HCT116 (cell line): ENCODE results near the gene MYBPC2. TPM values are rescaled to one million over a fixed set of nuclear protein-coding genes. Genes with fewer than 3 reads are reported as not detected.
A peak's percentile ranks its signal among the peaks of the same experiment; 100 is the strongest.

Experiments used
- ATAC-seq: fragments of 200-7000 bp; cut with Tn5 transposase; 2 replicates; pipeline ENCODE4 v1.9.1; 2020; ENCODE audit warnings: mild to moderate bottlenecking, moderate library complexity
- BruUV-seq: library from RNA; stranded (reverse); fragments of 400-500 nt; replicated peaks from 2 replicates; lab custom pipeline; 2021; lab: Mats Ljungman, UMichigan
- CTCF ChIA-PET: fragments of 300-600 bp; sonication (Branson Sonifier 250); formaldehyde crosslinking; loops from one replicate; lab custom pipeline; 2021; ENCODE audit warnings: antibody characterized with exemption; lab: Charles Lee
- POLR2A ChIA-PET: fragments of 300-600, 350-600 bp; sonication (Branson Sonifier 250); formaldehyde crosslinking; loops from one replicate; lab custom pipeline; 2021; ENCODE audit warnings: antibody characterized with exemption; lab: Charles Lee
- RAD21 ChIA-PET, 2 experiments: fragments of 300-600 bp; sonication (Branson Sonifier 250); formaldehyde crosslinking; loops; one replicate each; lab custom pipeline; 2023; ENCODE audit warnings: low total read pairs in 2 of 2; ENCODE audit not compliant: uncharacterized antibody in 2 of 2, unreplicated experiment in 2 of 2, low non-redundant PET in 1 of 2; lab: Charles Lee
- DNase-seq: peaks from one replicate; pipeline ENCODE4 v3.0.0-alpha.2; 2010; ENCODE audit warnings: low read depth, low spot score
- H2AFZ ChIP-seq: fragments of 200-600 bp; shearing (Covaris generic), sonication (generic); 2 replicates; pipeline ENCODE4 v1.6.1; 2017; ENCODE audit warnings: low read depth, mixed run types, mixed read lengths, antibody characterized with exemption, low read length; ENCODE audit not compliant: poor library complexity, severe bottlenecking
- H3K27ac ChIP-seq: 2 replicates; pipeline ENCODE4 v1.5.1; 2012; ENCODE audit warnings: low read depth, low read length
- H3K27me3 ChIP-seq: fragments of 200-600 bp; sonication (generic); 2 replicates; pipeline ENCODE4 v1.6.1; 2016; ENCODE audit warnings: mixed run types, low read length, mixed read lengths; ENCODE audit not compliant: insufficient read depth
- H3K36me3 ChIP-seq, 2 experiments: fragments of 200-500 bp in 1 of 2; fragments of 200-600 bp in 1 of 2; sonication (Bioruptor generic) in 1 of 2; sonication (generic) in 1 of 2; 2 replicates each; pipeline versions ENCODE4 v1.5.1 to v1.6.1; 2014 to 2016; ENCODE audit warnings: low read length in 2 of 2, inconsistent platforms in 1 of 2, mixed read lengths in 1 of 2, mixed run types in 1 of 2; ENCODE audit not compliant: insufficient read depth in 2 of 2, control insufficient read depth in 1 of 2
- H3K4me1 ChIP-seq, 2 experiments: fragments of 200-600 bp in 1 of 2; sonication (generic) in 1 of 2; 2 replicates each; pipeline versions ENCODE4 v1.5.1 to v1.6.1; 2012 to 2017; ENCODE audit warnings: low read length in 2 of 2, inconsistent platforms in 1 of 2, mild to moderate bottlenecking in 1 of 2, mixed read lengths in 1 of 2, mixed run types in 1 of 2, moderate library complexity in 1 of 2; ENCODE audit not compliant: insufficient read depth in 2 of 2, control insufficient read depth in 1 of 2
- H3K4me2 ChIP-seq: fragments of 200-600 bp; sonication (generic); 2 replicates; pipeline ENCODE4 v1.6.1; 2017; ENCODE audit warnings: mixed run types, low read length, mixed read lengths
- H3K4me3 ChIP-seq, 2 experiments: fragments of 200-600 bp in 1 of 2; sonication (generic) in 1 of 2; replicated peaks in 1 of 2; 2 replicates each; pipeline ENCODE4 v1.5.1; 2011 to 2016; ENCODE audit warnings: low read length in 2 of 2, control low read depth in 1 of 2, low read depth in 1 of 2, mild to moderate bottlenecking in 1 of 2, mixed read lengths in 1 of 2, mixed run types in 1 of 2
- H3K79me2 ChIP-seq: fragments of 200-600 bp; sonication (generic); 2 replicates; pipeline ENCODE4 v1.6.1; 2017; ENCODE audit warnings: mild to moderate bottlenecking, mixed run types, low read length, moderate library complexity, mixed read lengths; ENCODE audit not compliant: insufficient read depth
- H3K9ac ChIP-seq: fragments of 200-600 bp; sonication (generic); 2 replicates; pipeline ENCODE4 v1.6.1; 2016; ENCODE audit warnings: low read length, mixed read lengths
- H3K9me2 ChIP-seq: fragments of 200-600 bp; sonication (generic), shearing (Covaris generic); 2 replicates; pipeline ENCODE4 v1.6.1; 2017; ENCODE audit warnings: mixed run types, mild to moderate bottlenecking, moderate library complexity; ENCODE audit not compliant: insufficient read depth
- H3K9me3 ChIP-seq, 2 experiments: fragments of 200-500 bp in 1 of 2; fragments of 200-600 bp in 1 of 2; sonication (Bioruptor generic) in 1 of 2; sonication (generic) in 1 of 2; 2 replicates each; pipeline ENCODE4 v1.6.1; 2014 to 2017; ENCODE audit warnings: low read length in 2 of 2, mixed read lengths in 2 of 2, inconsistent platforms in 1 of 2, low read depth in 1 of 2, mild to moderate bottlenecking in 1 of 2, mixed run types in 1 of 2, moderate library complexity in 1 of 2; ENCODE audit not compliant: control insufficient read depth in 1 of 2, insufficient read depth in 1 of 2
- H4K20me1 ChIP-seq: fragments of 200-600 bp; sonication (generic), shearing (Covaris generic); 2 replicates; pipeline ENCODE4 v1.6.1; 2017; ENCODE audit warnings: mixed run types, mild to moderate bottlenecking, moderate library complexity; ENCODE audit not compliant: insufficient read depth
- CTCF ChIP-seq, 3 experiments: fragments of 200-600 bp in 1 of 3; sonication (generic) in 1 of 3; IDR thresholded peaks in 2 of 3; conservative IDR thresholded peaks in 1 of 3; 2 replicates each; pipeline ENCODE4 v1.5.1; 2012 to 2017; ENCODE audit warnings: low read depth in 2 of 3, low read length in 2 of 3, antibody characterized with exemption in 1 of 3, borderline replicate concordance in 1 of 3, control low read depth in 1 of 3, mild to moderate bottlenecking in 1 of 3, mixed read lengths in 1 of 3, mixed run types in 1 of 3, moderate library complexity in 1 of 3; ENCODE audit not compliant: insufficient read depth in 1 of 3
- REST ChIP-seq: IDR thresholded peaks from 2 replicates; pipeline ENCODE4 v1.6.1; 2012; ENCODE audit warnings: low read depth
- intact Hi-C: fragments of 100-400 bp; cut with micrococcal nuclease; formaldehyde crosslinking; loops from 2 replicates; pipeline ENCODE4 v1.10.0; 2022
- total RNA-seq: library from RNA; stranded (reverse); gene quantifications from one replicate; pipeline ENCODE4 v1.2.1, GENCODE V29; 2021; ENCODE audit not compliant: unreplicated experiment

The MYBPC2 gene
- total RNA-seq, 1 experiment from 2014 or later, result not detected

- Histone ChIP-seq H3K27me3 (no peaks in the 10 kb centered on the region), H3K4me3 (no peak overlapping the region), H3K9ac (no peak overlapping the region), H3K4me1 (no peaks in the 10 kb centered on the region), H3K79me2 (peaks cover 23% of the 10 kb centered on the region), H2AFZ (no peak overlapping the region), H3K9me3 (no peaks in the 10 kb centered on the region), H4K20me1 (no peaks in the 10 kb centered on the region), H3K27ac (no peak overlapping the region; the same call in 1 of the 2 replicates), H3K36me3 (peaks cover 3 to 33% of the 10 kb centered on the region in 2 experiments; a peak in 1 of 4 replicates), H3K9me2 (no peaks in the 10 kb centered on the region), H3K4me2 (no peak overlapping the region)
- ChIA-PET POLR2A (no interaction called here), CTCF (no interaction called here), RAD21 (no interaction called here)
- intact Hi-C loops, result no loop called here
- DNase-seq (no peak), ATAC-seq (no peak)
- BruUV-seq, result no TSS peak
- TF ChIP-seq REST (no peak), CTCF (IDR thresholded peaks at IDR 0.05 in 2 of 3, conservative IDR thresholded peaks at IDR 0.05 in 1 of 3; ENCODE audit: borderline replicate concordance in 1 of 3, insufficient read depth in 1 of 3, low read depth in 2 of 3, low read length in 2 of 3) (peak in 1 of 3 experiments; percentile 17; a peak in 1 of 6 replicates)
These were observed 30.9 kb upstream of the MYBPC2 start for GRCh38 chr19:50401605-50402450.
